Measurements from ENCODE around the gene RANBP3L.
"Not testable (repeated sequence)": the region's sequence is repeated elsewhere in the genome, so short reads cannot be mapped to it uniquely, and the experiment has no call there.

The RANBP3L gene

DNA sequence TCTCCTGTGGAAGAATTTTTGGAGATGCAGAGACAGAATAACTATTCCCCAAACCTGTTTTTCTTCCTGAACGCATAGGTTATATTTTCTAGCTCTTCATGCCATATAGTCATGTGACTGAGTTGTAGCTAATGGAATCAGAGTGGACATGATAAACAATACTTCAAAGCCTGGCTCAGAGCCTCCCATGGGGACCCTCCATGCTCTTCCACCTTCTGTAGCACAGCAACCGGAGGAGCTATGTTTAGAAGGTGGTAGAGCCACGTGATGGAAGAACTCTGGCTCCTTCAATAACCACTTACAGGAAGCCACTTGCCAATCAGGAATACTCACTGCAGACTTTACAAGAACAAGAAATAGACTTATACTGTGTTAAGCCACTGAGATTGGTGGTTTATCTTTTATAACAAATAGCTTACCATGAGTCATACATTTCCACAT is 99.2 kb downstream of the RANBP3L start:
- no peak for DNase-seq

GRCh38 chr5:36200513-36200912 is 101.2 kb downstream of the RANBP3L start:
- no peak for DNase-seq

DNA sequence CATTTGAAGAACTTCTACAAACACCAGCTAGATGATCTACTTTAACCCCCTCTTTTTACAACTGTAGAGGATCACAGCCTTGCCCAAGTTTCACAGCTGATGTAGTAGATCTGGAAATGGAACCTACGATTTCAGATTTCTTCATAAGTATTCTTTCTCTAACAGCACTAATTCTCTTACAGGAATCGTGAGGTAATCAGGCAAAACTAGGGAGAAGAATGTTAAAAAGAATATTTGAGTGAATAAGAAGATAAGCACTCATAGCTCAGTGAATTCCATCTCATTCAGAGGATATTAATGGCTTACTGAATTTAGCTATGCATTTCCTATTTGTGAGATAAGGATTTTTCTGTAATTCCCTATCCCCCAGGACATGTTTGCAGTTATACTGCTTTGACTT is 102.1 kb downstream of the RANBP3L start:
- no peak for DNase-seq

- not testable (repeated sequence) for DNase-seq
Measured at GRCh38 chr5:36198783-36199182, 102.9 kb downstream of the RANBP3L start.
